Spleen (tissue), 11 donors: ENCODE results near the gene PRKACA. TPM values are rescaled to one million over a fixed set of nuclear protein-coding genes. Genes with fewer than 3 reads are reported as not detected.

Experiments
- DNase-seq: peaks from one replicate; pipeline ENCODE4 v3.0.0-alpha.2; 2020
- H3K27ac ChIP-seq, 8 donors: fragments of 200-600 bp; sonication (generic) in 7 of 8; 1 replicate in 4 of 8; 2 replicates in 4 of 8; pipeline versions ENCODE4 v1.5.0 to v1.8.0; 2016 to 2021; ENCODE audit warnings: inconsistent platforms in 4 of 8, mild to moderate bottlenecking in 4 of 8, moderate library complexity in 1 of 8
- H3K27me3 ChIP-seq, 7 donors: fragments of 200-600 bp; sonication (generic) in 6 of 7; replicated peaks in 1 of 7; 1 replicate in 4 of 7; 2 replicates in 3 of 7; pipeline versions ENCODE4 v1.5.0 to v1.8.0; 2016 to 2021; ENCODE audit warnings: inconsistent platforms in 3 of 7, mild to moderate bottlenecking in 1 of 7
- H3K36me3 ChIP-seq, 6 donors: fragments of 200-600 bp; sonication (generic) in 5 of 6; 1 replicate in 4 of 6; 2 replicates in 2 of 6; pipeline versions ENCODE4 v1.5.0 to v1.8.0; 2016 to 2021; ENCODE audit warnings: inconsistent platforms in 2 of 6
- H3K4me1 ChIP-seq, 6 donors: fragments of 200-600 bp; sonication (generic) in 5 of 6; 1 replicate in 3 of 6; 2 replicates in 3 of 6; pipeline versions ENCODE4 v1.5.0 to v1.8.0; 2016 to 2021; ENCODE audit warnings: inconsistent platforms in 3 of 6
- H3K4me3 ChIP-seq, 8 donors: fragments of 200-600 bp; sonication (generic) in 7 of 8; 1 replicate in 4 of 8; 2 replicates in 4 of 8; pipeline versions ENCODE4 v1.5.0 to v1.8.0; 2016 to 2021; ENCODE audit warnings: inconsistent platforms in 4 of 8, mild to moderate bottlenecking in 4 of 8, moderate library complexity in 2 of 8
- H3K9me3 ChIP-seq, 8 donors: fragments of 200-600 bp; sonication (generic) in 7 of 8; 1 replicate in 4 of 8; 2 replicates in 4 of 8; pipeline versions ENCODE4 v1.5.0 to v1.8.0; 2016 to 2021; ENCODE audit warnings: inconsistent platforms in 4 of 8
- CTCF ChIP-seq, 11 experiments: fragments of 200-600 bp in 7 of 11; fragments of 450-650 bp in 4 of 11; sonication (generic) in 4 of 11; IDR thresholded peaks in 8 of 11; conservative IDR thresholded peaks in 3 of 11; 1 replicate in 7 of 11; 2 replicates in 4 of 11; pipeline versions ENCODE4 v1.4.0 to v1.8.0; 2016 to 2021; ENCODE audit warnings: antibody characterized with exemption in 11 of 11, inconsistent platforms in 4 of 11, mild to moderate bottlenecking in 1 of 11
- POLR2A ChIP-seq, 3 donors: fragments of 450-650 bp; IDR thresholded peaks; one replicate each; pipeline ENCODE4 v1.5.1; 2017; ENCODE audit warnings: antibody characterized with exemption in 3 of 3, mild to moderate bottlenecking in 1 of 3
- POLR2AphosphoS5 ChIP-seq, 3 donors: sonication (generic); formaldehyde crosslinking; IDR thresholded peaks; one replicate each; pipeline ENCODE4 v1.5.1; 2017; ENCODE audit warnings: antibody characterized with exemption in 3 of 3
- WGBS, 5 donors: extraction: QIAGEN DNeasy Blood & Tissue Kit in 3 of 5; methylation state at CpG; one replicate each; pipeline versions ENCODE4 v1.1.5 to v1.1.7; 2013 to 2018; 5-methylcytosine and 5-hydroxymethylcytosine counted together
- intact Hi-C: fragments of 100-400 bp; cut with DNase I; formaldehyde crosslinking; loops from one replicate; pipeline ENCODE4 v1.15.0; 2023; ENCODE audit warnings: low total_unique reads
- polyA plus RNA-seq, 3 donors: library from polyadenylated mRNA; stranded (reverse); fragments of 200-250 nt; gene quantifications; one replicate each; pipeline ENCODE4 v1.2.1, GENCODE V29; 2013
- total RNA-seq, 7 donors: library from RNA; depleted of rRNA in 3 of 7; stranded (reverse); fragments of >200 nt in 3 of 7; fragmentation: NEBNext Ultra II Directional in 4 of 7; extraction: Animal tissue kit (Norgen Biotek cat#: 25700) in 4 of 7; gene quantifications; one replicate each; pipeline versions ENCODE4 v1.1.0 to v1.2.1, GENCODE V29; 2016 to 2021
- donor health status: healthy with polysubstance abuse.
- donor health status: DM: no; HTN: no; CAD: no; lungs with moderate emphysema.
- donor health status: DM: no; HTN: no; CAD: no.
- donor health status: Bipolar disorder and iron deficiency.
- donor health status: healthy.
- donor health status: DM: no; HTN: no; CAD: no.
- donor health status: DM: yes; HTN: yes; CAD: no.

The PRKACA gene
- total and polyA plus RNA-seq, 10 donors, result 26.6 to 256 (median 109) TPM

GRCh38 chr19:14135355-14135754 is 17.8 kb upstream of the PRKACA start:
- Histone ChIP-seq H3K4me3 (peak overlapping the region in 4 of 8 donors; percentile 66 to 93 (median 77)), H3K4me1 (peaks cover 17 to 64% (median 48%) of the 10 kb centered on the region in 6 donors), H3K27ac (peak overlapping the region in 1 of 8 donors; percentile 99), H3K27me3 (no peaks in the 10 kb centered on the region), H3K9me3 (no peaks in the 10 kb centered on the region), H3K36me3 (peaks cover 0 to 3% (median 0%) of the 10 kb centered on the region in 6 donors)
- DNase-seq, result no peak
- TF ChIP-seq POLR2A (IDR thresholded peaks at IDR 0.05) (no peak), POLR2AphosphoS5 (IDR thresholded peaks at IDR 0.05) (no peak), CTCF (IDR thresholded peaks at IDR 0.05 in 8 of 11, conservative IDR thresholded peaks at IDR 0.05 in 3 of 11) (no peak)
- intact Hi-C loops, result loop anchor here (10.0 kb wide), 1 partner anchor 51 kb away; the partner anchor contains the start of gene C19orf67
- 37 to 55% (median 46%) methylated on average over 6 of the region's 6 CpGs for WGBS, 5 donors

GRCh38 chr19:14127929-14128509 is 10.5 kb upstream of the PRKACA start:
- TF ChIP-seq POLR2AphosphoS5 (IDR thresholded peaks at IDR 0.05), result peak in 2 of 3 donors; percentile 18 to 69
- no peak for TF ChIP-seq CTCF (IDR thresholded peaks at IDR 0.05 in 8 of 11, conservative IDR thresholded peaks at IDR 0.05 in 3 of 11)
- intact Hi-C loops, result no loop called here
- 22 to 59% (median 39%) methylated on average over 4 of the region's 4 CpGs for WGBS, 5 donors
- peaks cover 6 to 51% (median 37%) of the 10 kb centered on the region in 6 donors for H3K4me1 ChIP-seq
- H3K27ac ChIP-seq, result peak overlapping the region; percentile 17 to 91 (median 83)
- no peak for DNase-seq
- H3K36me3 ChIP-seq, result peaks cover 0 to 14% (median 0%) of the 10 kb centered on the region in 6 donors
- no peaks in the 10 kb centered on the region for H3K27me3 ChIP-seq
- H3K4me3 ChIP-seq, result peak overlapping the region in 1 of 8 donors; percentile 16
- no peaks in the 10 kb centered on the region for H3K9me3 ChIP-seq

GRCh38 chr19:14127176-14127575 is 9.6 kb upstream of the PRKACA start:
- H3K36me3 ChIP-seq, result peaks cover 0 to 14% (median 0%) of the 10 kb centered on the region in 6 donors
- H3K4me1 ChIP-seq, result peaks cover 6 to 51% (median 37%) of the 10 kb centered on the region in 6 donors
- intact Hi-C loops, result no loop called here
- peak overlapping the region in 7 of 8 donors; percentile 79 to 91 (median 84) for H3K27ac ChIP-seq
- TF ChIP-seq POLR2A (IDR thresholded peaks at IDR 0.05), result no peak
- TF ChIP-seq POLR2AphosphoS5 (IDR thresholded peaks at IDR 0.05), result peak in 2 of 3 donors; percentile 62 to 65
- H3K27me3 ChIP-seq, result no peaks in the 10 kb centered on the region
- peak; percentile 82 for DNase-seq
- WGBS, 5 donors, result 60 to 81% (median 75%) methylated on average over 8 of the region's 8 CpGs
- H3K9me3 ChIP-seq, result no peaks in the 10 kb centered on the region
- peak overlapping the region in 1 of 8 donors; percentile 16 for H3K4me3 ChIP-seq

- no peaks in the 10 kb centered on the region for H3K9me3 ChIP-seq
- TF ChIP-seq POLR2A (IDR thresholded peaks at IDR 0.05) (no peak), CTCF (IDR thresholded peaks at IDR 0.05 in 8 of 11, conservative IDR thresholded peaks at IDR 0.05 in 3 of 11) (no peak), POLR2AphosphoS5 (IDR thresholded peaks at IDR 0.05) (no peak)
- no peaks in the 10 kb centered on the region for H3K27me3 ChIP-seq
- WGBS, 5 donors, result 93 to 97% (median 95%) methylated on average over 6 of the region's 6 CpGs
- intact Hi-C loops, result no loop called here
- H3K4me3 ChIP-seq, result no peak overlapping the region
- peak overlapping the region in 2 of 8 donors; percentile 2 to 4 for H3K27ac ChIP-seq
- H3K4me1 ChIP-seq, result peaks cover 9 to 52% (median 32%) of the 10 kb centered on the region in 6 donors
- no peak for DNase-seq
- peaks cover 0 to 14% (median 0%) of the 10 kb centered on the region in 6 donors for H3K36me3 ChIP-seq
Measured at GRCh38 chr19:14122924-14123323, 5.4 kb upstream of the PRKACA start.
